Erythroblast (primary cell): ENCODE data around the gene MYO1B.

Experiments
- GATA1 ChIP-seq: IDR thresholded peaks from 2 replicates; pipeline ENCODE4 v1.6.1; 2011; ENCODE audit warnings: low read depth, mild to moderate bottlenecking, control low read depth, low read length, moderate library complexity
- POLR2A ChIP-seq: IDR thresholded peaks from 2 replicates; pipeline ENCODE4 v1.6.1; 2011; ENCODE audit warnings: mild to moderate bottlenecking, low read length

GRCh38 chr2:191276792-191277465 is 31.7 kb downstream of the MYO1B start:
- TF ChIP-seq POLR2A (no peak), GATA1 (no peak)
